Naive thymus-derived CD4-positive, alpha-beta T cell (primary cell): ENCODE data around the gene NOL12. TPM values are rescaled to one million over a fixed set of nuclear protein-coding genes. Genes with fewer than 3 reads are reported as not detected.
"Not testable (repeated sequence)": the region's sequence is repeated elsewhere in the genome, so short reads cannot be mapped to it uniquely, and the experiment has no call there.

Experiments used
- ATAC-seq: fragments of 150-1000 bp; cut with Tn5 transposase; 2 replicates; pipeline ENCODE4 v1.10.0; 2021; ENCODE audit warnings: mild to moderate bottlenecking, moderate library complexity
- CTCF ChIA-PET: fragments of 350-600 bp; sonication (Branson Sonifier 250); formaldehyde crosslinking; loops from one replicate; lab custom pipeline; 2021; ENCODE audit warnings: antibody characterized with exemption; lab: Charles Lee
- POLR2A ChIA-PET: fragments of 350-600 bp; sonication (Branson Sonifier 250); formaldehyde crosslinking; loops from one replicate; lab custom pipeline; 2021; ENCODE audit warnings: antibody characterized with exemption, inconsistent platforms; lab: Charles Lee
- DNase-seq, 9 donors: peaks; one replicate each; pipeline versions ENCODE4 v3.0.0 to v3.0.0-alpha.2; 2020 to 2022; ENCODE audit warnings: mixed read lengths in 1 of 9
- H3K27ac ChIP-seq: one replicate; pipeline ENCODE4 v1.7.0; 2013; ENCODE audit warnings: mild to moderate bottlenecking, low read depth, low read length, moderate library complexity
- H3K27me3 ChIP-seq, 2 donors: one replicate each; pipeline ENCODE4 v1.7.0; 2013; ENCODE audit warnings: low read length in 2 of 2, mild to moderate bottlenecking in 2 of 2, moderate library complexity in 2 of 2; ENCODE audit not compliant: control insufficient read depth in 2 of 2, insufficient read depth in 2 of 2
- H3K36me3 ChIP-seq, 3 experiments: 1 replicate in 2 of 3; 2 replicates in 1 of 3; pipeline ENCODE4 v1.7.0; 2013; ENCODE audit warnings: low read length in 3 of 3, mild to moderate bottlenecking in 3 of 3, moderate library complexity in 1 of 3; ENCODE audit not compliant: insufficient read depth in 3 of 3, control insufficient read depth in 2 of 3
- H3K4me1 ChIP-seq, 2 donors: one replicate each; pipeline ENCODE4 v1.7.0; 2013; ENCODE audit warnings: low read length in 2 of 2, mild to moderate bottlenecking in 2 of 2, moderate library complexity in 1 of 2; ENCODE audit not compliant: control insufficient read depth in 2 of 2, insufficient read depth in 2 of 2
- H3K4me3 ChIP-seq: 2 replicates; pipeline ENCODE4 v1.7.0; 2013; ENCODE audit warnings: mild to moderate bottlenecking, low read length
- H3K9me3 ChIP-seq, 3 experiments: 1 replicate in 2 of 3; 2 replicates in 1 of 3; pipeline ENCODE4 v1.7.0; 2013; ENCODE audit warnings: low read length in 3 of 3; ENCODE audit not compliant: control insufficient read depth in 2 of 3
- H3K27ac Mint-ChIP-seq, 9 donors: one replicate each; pipeline ENCODE4 v1.8.0; 2020 to 2022; ENCODE audit warnings: mixed read lengths in 9 of 9, mild to moderate bottlenecking in 8 of 9, moderate library complexity in 5 of 9, inconsistent platforms in 2 of 9
- H3K27me3 Mint-ChIP-seq, 5 donors: one replicate each; pipeline ENCODE4 v1.8.0; 2021 to 2022; ENCODE audit warnings: mixed read lengths in 5 of 5, mild to moderate bottlenecking in 1 of 5
- H3K36me3 Mint-ChIP-seq, 5 donors: one replicate each; pipeline ENCODE4 v1.8.0; 2020 to 2022; ENCODE audit warnings: mixed read lengths in 5 of 5, mild to moderate bottlenecking in 3 of 5, inconsistent platforms in 1 of 5
- H3K4me1 Mint-ChIP-seq, 7 donors: one replicate each; pipeline ENCODE4 v1.8.0; 2020 to 2022; ENCODE audit warnings: mixed read lengths in 7 of 7, mild to moderate bottlenecking in 3 of 7, inconsistent platforms in 1 of 7
- H3K4me3 Mint-ChIP-seq, 10 donors: one replicate each; pipeline ENCODE4 v1.8.0; 2020 to 2022; ENCODE audit warnings: mild to moderate bottlenecking in 10 of 10, mixed read lengths in 10 of 10, moderate library complexity in 6 of 10, inconsistent platforms in 2 of 10
- H3K9me3 Mint-ChIP-seq, 11 donors: one replicate each; pipeline ENCODE4 v1.8.0; 2020 to 2022; ENCODE audit warnings: mixed read lengths in 11 of 11, mild to moderate bottlenecking in 4 of 11, inconsistent platforms in 1 of 11, moderate library complexity in 1 of 11
- intact Hi-C, 2 donors: fragments of 100-400 bp; cut with micrococcal nuclease; formaldehyde crosslinking; loops; one replicate each; pipeline ENCODE4 v1.15.1; 2023
- polyA plus RNA-seq, 2 donors: library from polyadenylated mRNA; unstranded; fragments of 300-500 nt; fragmentation: Illumina TruSeq; gene quantifications; one replicate each; pipeline ENCODE4 v1.2.3, GENCODE V29; 2021
- total RNA-seq, 6 experiments: library from RNA in 5 of 6; stranded (reverse) in 5 of 6; gene quantifications; 1 replicate in 5 of 6; 2 replicates in 1 of 6; pipeline ENCODE4 v1.2.3 and lab custom pipeline; 2021 to 2026

The NOL12 gene
- total and polyA plus RNA-seq, 7 experiments from 2014 or later, result 32.8 to 52.5 (median 45.3) TPM

GRCh38 chr22:37684803-37685615 lies 1.1 kb upstream of the NOL12 start:
- intact Hi-C loops, result loop anchor here in 1 of 2 donors (10.0 kb wide), 1 partner anchor 120 kb away; the partner anchor contains the start of gene GCAT
- Mint-ChIP-seq H3K4me3 (peak overlapping the region in 7 of 10 donors; percentile 93 to 98 (median 96)), H3K36me3 (peaks cover 0 to 18% (median 13%) of the 10 kb centered on the region in 5 donors), H3K27me3 (no peaks in the 10 kb centered on the region), H3K27ac (peak overlapping the region in 6 of 9 donors; percentile 9 to 97 (median 75)), H3K4me1 (peaks cover 18 to 45% (median 34%) of the 10 kb centered on the region in 7 donors), H3K9me3 (no peaks in the 10 kb centered on the region)
- Histone ChIP-seq H3K4me1 (peaks cover 19 to 24% of the 10 kb centered on the region in 2 donors), H3K9me3 (no peaks in the 10 kb centered on the region), H3K27ac (no peak overlapping the region), H3K4me3 (no peak overlapping the region), H3K27me3 (no peaks in the 10 kb centered on the region), H3K36me3 (peaks cover 0 to 25% (median 6%) of the 10 kb centered on the region in 3 experiments)
- no peak for ATAC-seq
- POLR2A ChIA-PET, result interaction anchor here (1.1 to 4.5 kb wide), 9 partner anchors 9 to 76 kb away, joined by 3 to 41 read pairs (median 27); partner anchors contain the start of genes GGA1, LGALS1 and PDXP
- CTCF ChIA-PET, result interaction anchor here (1.4 to 13.7 kb wide), 4 partner anchors 27 to 78 kb away, joined by 4 to 254 read pairs (median 11); partner anchors contain the start of genes GGA1, PDXP and SH3BP1
- DNase-seq, result no peak

DNA sequence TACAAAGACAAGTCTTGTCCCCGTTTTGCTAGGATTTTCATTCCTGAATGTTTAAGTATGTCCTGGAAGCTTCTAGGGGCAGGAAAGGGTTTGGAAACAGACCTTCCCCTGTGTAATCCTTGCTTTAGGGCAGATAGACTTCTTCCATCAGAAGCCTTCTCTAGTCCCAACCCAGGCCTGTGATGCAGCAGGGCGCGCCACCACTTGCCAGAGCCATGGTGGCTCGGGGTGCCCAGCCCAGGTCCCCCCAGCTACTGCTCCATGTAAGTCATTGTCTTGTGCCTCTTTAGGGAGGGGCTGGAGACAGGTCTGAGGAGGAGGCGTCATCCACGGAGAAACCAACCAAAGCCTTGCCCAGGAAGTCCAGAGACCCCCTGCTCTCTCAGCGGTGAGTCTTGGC lies 4.3 kb downstream of the NOL12 start:
- Histone ChIP-seq H3K4me3 (no peak overlapping the region), H3K9me3 (no peaks in the 10 kb centered on the region), H3K27ac (no peak overlapping the region), H3K27me3 (no peaks in the 10 kb centered on the region), H3K4me1 (peaks cover 13 to 16% of the 10 kb centered on the region in 2 donors), H3K36me3 (peaks cover 0 to 68% (median 6%) of the 10 kb centered on the region in 3 experiments)
- Mint-ChIP-seq H3K4me3 (peak overlapping the region in 1 of 10 donors; percentile 20), H3K9me3 (no peaks in the 10 kb centered on the region), H3K36me3 (peaks cover 4 to 41% (median 22%) of the 10 kb centered on the region in 5 donors), H3K4me1 (peaks cover 10 to 32% (median 26%) of the 10 kb centered on the region in 7 donors), H3K27me3 (no peaks in the 10 kb centered on the region), H3K27ac (peak overlapping the region in 1 of 9 donors; percentile 5)
- ChIA-PET CTCF (no interaction called here), POLR2A (interaction anchor here (0.7 kb wide), 1 partner anchor 64 kb away, joined by 3 read pairs; no protein-coding TSS in a partner anchor)
- no peak for ATAC-seq
- DNase-seq, result no peak
- intact Hi-C loops, result no loop called here

DNA sequence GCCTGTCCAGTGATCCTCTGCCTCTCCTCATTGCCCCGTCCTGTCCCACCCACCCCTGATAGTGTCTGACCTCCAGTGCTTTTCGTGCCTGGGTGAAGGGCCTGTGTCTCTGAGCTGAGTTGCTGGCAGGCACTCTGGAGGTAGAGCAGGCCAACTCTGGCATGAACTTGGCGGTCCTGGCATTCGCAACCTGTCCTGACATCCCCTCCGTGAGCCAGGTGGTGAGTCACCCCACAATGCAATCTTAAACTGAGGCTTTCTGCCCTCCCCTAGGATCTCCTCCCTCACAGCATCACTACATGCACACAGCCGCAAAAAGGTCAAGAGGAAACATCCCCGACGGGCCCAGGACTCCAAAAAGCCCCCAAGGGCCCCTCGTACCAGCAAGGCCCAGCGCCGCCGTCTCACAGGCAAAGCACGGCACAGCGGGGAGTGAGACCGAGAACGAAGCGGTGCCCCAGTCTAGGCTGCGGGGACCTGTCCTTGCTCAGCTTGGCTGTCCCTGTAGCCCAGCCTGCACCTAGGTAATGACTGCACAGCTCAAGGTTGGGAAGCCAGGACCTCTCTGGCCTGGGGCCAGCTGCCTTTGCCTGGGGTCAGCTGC lies 4.9 kb downstream of the NOL12 start:
- CTCF ChIA-PET, result no interaction called here
- Histone ChIP-seq H3K27ac (no peak overlapping the region), H3K36me3 (peaks cover 0 to 68% (median 6%) of the 10 kb centered on the region in 3 experiments), H3K4me1 (peaks cover 12 to 14% of the 10 kb centered on the region in 2 donors), H3K4me3 (no peak overlapping the region), H3K27me3 (no peaks in the 10 kb centered on the region), H3K9me3 (no peaks in the 10 kb centered on the region)
- Mint-ChIP-seq H3K27me3 (no peaks in the 10 kb centered on the region), H3K9me3 (no peaks in the 10 kb centered on the region), H3K36me3 (peaks cover 4 to 44% (median 22%) of the 10 kb centered on the region in 5 donors), H3K4me3 (no peak overlapping the region), H3K27ac (no peak overlapping the region), H3K4me1 (peaks cover 15 to 34% (median 29%) of the 10 kb centered on the region in 7 donors)
- no peak for DNase-seq
- no peak for ATAC-seq
- POLR2A ChIA-PET, result no interaction called here
- intact Hi-C loops, result no loop called here

DNA sequence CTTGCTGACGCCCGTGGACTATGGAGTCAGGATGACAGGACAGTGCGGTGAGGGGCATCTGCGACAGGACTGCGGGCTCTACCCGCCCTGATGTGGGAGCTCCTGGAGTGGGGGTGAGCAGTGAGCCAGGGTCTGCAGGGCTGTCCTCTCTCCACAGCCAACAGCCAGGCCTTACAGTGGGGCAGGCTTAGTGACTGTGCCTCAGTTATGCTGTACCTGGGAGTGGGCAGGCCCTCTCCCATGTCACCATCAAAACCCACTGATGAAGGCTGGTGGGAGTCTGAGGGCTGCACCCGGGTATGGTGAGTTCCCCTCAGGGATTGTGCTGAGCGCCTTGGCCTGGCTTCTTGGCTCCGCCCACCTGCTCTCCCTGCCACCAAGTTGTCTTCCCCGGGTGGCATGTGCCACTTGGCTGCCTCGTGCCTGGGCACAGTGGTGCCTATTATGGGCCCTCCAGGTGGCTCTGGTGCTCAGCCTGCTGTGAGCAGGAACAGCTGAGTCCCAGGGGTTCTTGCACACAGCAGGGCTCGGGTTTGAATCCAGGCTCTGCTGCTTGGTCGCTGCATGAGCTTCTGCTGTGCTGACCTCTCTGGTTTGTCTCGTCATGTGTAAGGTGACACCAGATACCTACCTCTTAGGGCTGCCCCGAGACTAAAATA lies 6.6 kb downstream of the NOL12 start:
- Mint-ChIP-seq H3K9me3 (no peaks in the 10 kb centered on the region), H3K27ac (peak overlapping the region in 1 of 9 donors; percentile 7), H3K36me3 (peaks cover 4 to 44% (median 16%) of the 10 kb centered on the region in 5 donors), H3K4me1 (peaks cover 13 to 31% (median 23%) of the 10 kb centered on the region in 7 donors), H3K27me3 (no peaks in the 10 kb centered on the region), H3K4me3 (no peak overlapping the region)
- Histone ChIP-seq H3K9me3 (no peaks in the 10 kb centered on the region), H3K36me3 (peaks cover 0 to 60% (median 6%) of the 10 kb centered on the region in 3 experiments), H3K27me3 (no peaks in the 10 kb centered on the region), H3K4me1 (peaks cover under 1 to 15% of the 10 kb centered on the region in 2 donors), H3K27ac (no peak overlapping the region), H3K4me3 (no peak overlapping the region)
- ATAC-seq (no peak), DNase-seq (no peak)
- ChIA-PET CTCF (interaction anchor here (0.7 kb wide), 1 partner anchor 85 kb away, joined by 3 read pairs; no protein-coding TSS in a partner anchor), POLR2A (interaction anchor here (0.6 kb wide), 1 partner anchor 22 kb away, joined by 3 read pairs; no protein-coding TSS in a partner anchor)
- intact Hi-C loops, result no loop called here

- H3K27me3 ChIP-seq, H3K9me3 Mint-ChIP-seq, H3K4me3 ChIP-seq, intact Hi-C loops, H3K27me3 Mint-ChIP-seq, H3K9me3 ChIP-seq, ATAC-seq, POLR2A ChIA-PET, H3K4me3 Mint-ChIP-seq, H3K27ac Mint-ChIP-seq, DNase-seq, H3K27ac ChIP-seq, CTCF ChIA-PET: not testable (repeated sequence)
- Histone ChIP-seq H3K36me3 (peaks cover 0 to 48% (median 0%) of the 10 kb centered on the region in 3 experiments), H3K4me1 (peaks cover 0 to 14% of the 10 kb centered on the region in 2 donors)
- H3K4me1 Mint-ChIP-seq, result peaks cover 12 to 23% (median 15%) of the 10 kb centered on the region in 7 donors
- H3K36me3 Mint-ChIP-seq, result peaks cover 4 to 35% (median 9%) of the 10 kb centered on the region in 5 donors
Measured at GRCh38 chr22:37694131-37694530, 8.0 kb downstream of the NOL12 start.

- not testable (repeated sequence) for H3K4me3 ChIP-seq, H3K9me3 Mint-ChIP-seq, H3K27me3 ChIP-seq, DNase-seq, H3K27me3 Mint-ChIP-seq, ATAC-seq, H3K27ac ChIP-seq, H3K9me3 ChIP-seq
- Histone ChIP-seq H3K4me1 (peaks cover 0 to 14% of the 10 kb centered on the region in 2 donors), H3K36me3 (peaks cover 0 to 30% (median 0%) of the 10 kb centered on the region in 3 experiments)
- ChIA-PET CTCF (interaction anchor here (0.6 to 1.4 kb wide), 3 partner anchors 53 to 715 kb away, joined by 3 to 5 read pairs (median 4); no protein-coding TSS in a partner anchor), POLR2A (interaction anchor here (0.5 to 0.8 kb wide), 3 partner anchors 26 to 87 kb away, joined by 3 to 5 read pairs (median 4); no protein-coding TSS in a partner anchor)
- Mint-ChIP-seq H3K36me3 (peaks cover 4 to 26% (median 6%) of the 10 kb centered on the region in 5 donors), H3K4me3 (peak overlapping the region in 9 of 10 donors; percentile 36 to 73 (median 69)), H3K4me1 (peaks cover 12 to 19% (median 15%) of the 10 kb centered on the region in 7 donors), H3K27ac (peak overlapping the region in 3 of 9 donors; percentile 41 to 83 (median 52))
- intact Hi-C loops, result loop anchor here in 1 of 2 donors (1.0 to 2.0 kb wide), 2 partner anchors 38 to 51 kb away; partner anchors contain the start of gene PDXP
Measured at GRCh38 chr22:37696260-37696656, 10.1 kb downstream of the NOL12 start.
